Activated CD4-positive, alpha-beta T cell treated with anti-CD3 and anti-CD28 coated beads for 36 hours (primary cell): ENCODE data around the gene AP2B1. TPM values are rescaled to one million over a fixed set of nuclear protein-coding genes. Genes with fewer than 3 reads are reported as not detected.
A peak's percentile ranks its signal among the peaks of the same experiment; 100 is the strongest.

Source experiments
- ATAC-seq: fragments of 200-7000 bp; cut with Tn5 transposase; one replicate; pipeline ENCODE4 v1.10.0; 2021; ENCODE audit warnings: mild to moderate bottlenecking, moderate library complexity
- CTCF ChIA-PET: fragments of 350-600 bp; sonication (Branson Sonifier 250); formaldehyde crosslinking; loops from one replicate; lab custom pipeline; 2021; ENCODE audit warnings: antibody characterized with exemption; lab: Charles Lee
- POLR2A ChIA-PET: fragments of 350-600 bp; sonication (Branson Sonifier 250); formaldehyde crosslinking; loops from one replicate; lab custom pipeline; 2021; ENCODE audit warnings: antibody characterized with exemption, inconsistent platforms; lab: Charles Lee
- DNase-seq: peaks from one replicate; pipeline ENCODE4 v3.0.0-alpha.2; 2020
- H3K27ac Mint-ChIP-seq: one replicate; pipeline ENCODE4 v1.8.0; 2021; ENCODE audit warnings: mixed read lengths
- H3K27me3 Mint-ChIP-seq: one replicate; pipeline ENCODE4 v1.8.0; 2021; ENCODE audit warnings: mixed read lengths
- H3K36me3 Mint-ChIP-seq: one replicate; pipeline ENCODE4 v1.8.0; 2021; ENCODE audit warnings: low read depth, mixed read lengths
- H3K4me1 Mint-ChIP-seq: one replicate; pipeline ENCODE4 v1.8.0; 2021; ENCODE audit warnings: mixed read lengths
- H3K4me3 Mint-ChIP-seq: one replicate; pipeline ENCODE4 v1.8.0; 2021; ENCODE audit warnings: mild to moderate bottlenecking, moderate library complexity, mixed read lengths
- H3K9me3 Mint-ChIP-seq: one replicate; pipeline ENCODE4 v1.8.0; 2021; ENCODE audit warnings: low read depth, mixed read lengths
- intact Hi-C, 2 experiments: fragments of 100-400 bp; cut with DNase I in 1 of 2; cut with micrococcal nuclease in 1 of 2; formaldehyde crosslinking; loops; one replicate each; pipeline versions ENCODE4 v1.14.2 to v1.15.1; 2022 to 2024; cut with DNase I, micrococcal nuclease
- total RNA-seq, 2 experiments: library from RNA; stranded (reverse); gene quantifications; one replicate each; pipeline ENCODE4 v1.2.3, GENCODE V29; 2021

The AP2B1 gene
- total RNA-seq, 2 experiments from 2014 or later = 166 to 184 TPM

DNA sequence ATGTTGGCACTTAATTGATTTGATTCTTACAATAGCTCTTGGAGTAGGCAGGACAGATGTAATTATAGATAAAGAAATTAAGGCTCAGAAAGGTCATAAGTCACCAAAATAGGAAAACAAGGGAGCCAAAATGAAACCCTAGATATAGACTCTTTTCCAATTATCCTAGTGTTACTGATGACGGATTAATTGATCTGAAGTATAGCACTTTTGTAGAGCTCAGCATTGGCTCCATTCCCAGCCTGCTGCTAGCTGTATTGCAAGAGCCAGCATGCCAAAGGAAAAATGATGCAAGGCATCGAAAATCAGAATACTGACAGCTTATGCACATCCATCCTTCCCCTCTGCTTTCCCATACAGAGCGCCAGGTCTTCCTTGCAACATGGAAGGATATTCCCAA lies 122.8 kb downstream of the AP2B1 start:
- peaks cover 30% of the 10 kb centered on the region for H3K36me3 Mint-ChIP-seq
- H3K4me1 Mint-ChIP-seq = peaks cover 49% of the 10 kb centered on the region
- no peak for DNase-seq
- intact Hi-C loops = no loop called here
- POLR2A ChIA-PET = no interaction called here
- H3K9me3 Mint-ChIP-seq = no peaks in the 10 kb centered on the region
- no peak overlapping the region for H3K4me3 Mint-ChIP-seq
- no peak overlapping the region for H3K27ac Mint-ChIP-seq
- CTCF ChIA-PET = interaction anchor here (1.3 to 1.7 kb wide), 3 partner anchors 8 to 97 kb away, joined by 4 to 5 read pairs (median 5); no protein-coding TSS in a partner anchor
- no peak for ATAC-seq
- no peaks in the 10 kb centered on the region for H3K27me3 Mint-ChIP-seq

DNA sequence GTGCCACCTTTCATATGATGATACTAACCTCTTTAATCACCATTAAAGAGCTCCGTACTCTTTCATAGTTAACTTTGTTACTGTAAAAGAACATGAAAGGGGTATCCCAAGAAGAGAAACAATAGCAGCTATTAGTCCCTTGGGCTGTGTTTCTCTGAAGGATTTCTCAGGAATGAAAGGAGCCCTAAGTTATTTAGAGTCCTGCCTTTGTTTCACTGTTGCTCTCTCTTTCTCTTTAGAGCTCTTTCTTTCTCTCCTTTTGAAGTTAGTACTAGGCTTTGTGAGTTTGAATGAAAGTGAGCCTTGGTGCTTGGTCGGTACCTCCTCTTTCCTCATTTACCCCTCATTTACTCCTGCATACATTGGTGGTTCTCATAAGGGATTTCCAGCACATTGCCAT lies 123.8 kb downstream of the AP2B1 start:
- no peaks in the 10 kb centered on the region for H3K9me3 Mint-ChIP-seq
- no peak for DNase-seq
- no peaks in the 10 kb centered on the region for H3K27me3 Mint-ChIP-seq
- H3K36me3 Mint-ChIP-seq = peaks cover 29% of the 10 kb centered on the region
- no peak overlapping the region for H3K4me3 Mint-ChIP-seq
- H3K4me1 Mint-ChIP-seq = peaks cover 43% of the 10 kb centered on the region
- no peak overlapping the region for H3K27ac Mint-ChIP-seq
- ChIA-PET POLR2A (no interaction called here), CTCF (interaction anchor here (0.7 to 1.1 kb wide), 2 partner anchors 53 to 109 kb away, joined by 3 to 4 read pairs; no protein-coding TSS in a partner anchor)
- no peak for ATAC-seq
- intact Hi-C loops = no loop called here

DNA sequence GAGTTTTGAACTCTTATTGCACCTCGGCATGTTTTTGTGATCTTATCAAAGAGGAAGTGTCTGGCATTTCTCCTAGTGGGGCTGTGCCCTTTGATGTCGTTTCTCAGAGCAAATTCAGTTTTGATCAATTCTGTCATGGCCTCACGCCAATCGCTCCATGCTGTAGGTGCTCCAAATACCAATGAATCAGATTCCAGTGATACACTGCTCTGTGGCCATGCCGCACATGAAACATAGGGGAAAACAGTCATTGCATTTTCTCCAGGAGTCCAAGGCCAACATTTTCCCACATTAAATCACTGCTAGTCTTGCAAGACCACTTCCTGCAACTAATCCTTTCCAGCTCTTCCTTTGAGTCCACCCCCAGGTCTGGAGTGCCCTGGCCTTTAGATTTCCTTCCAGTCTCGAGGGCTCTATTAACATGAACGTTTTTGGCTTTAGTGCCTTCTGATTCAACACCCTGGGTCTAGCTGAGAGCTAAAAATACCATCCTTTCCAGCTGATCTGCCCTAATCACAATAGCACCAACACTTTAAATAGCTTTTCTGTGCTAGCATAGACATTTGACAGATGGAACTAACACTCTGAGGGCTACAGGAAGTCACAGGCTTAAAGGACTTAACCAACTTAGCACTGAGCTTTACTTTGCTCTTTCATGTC lies 126.1 kb downstream of the AP2B1 start:
- Mint-ChIP-seq H3K9me3 (no peaks in the 10 kb centered on the region), H3K27ac (no peak overlapping the region), H3K4me3 (no peak overlapping the region), H3K4me1 (peaks cover 28% of the 10 kb centered on the region), H3K27me3 (no peaks in the 10 kb centered on the region), H3K36me3 (peaks cover 30% of the 10 kb centered on the region)
- DNase-seq (no peak), ATAC-seq (no peak)
- ChIA-PET CTCF (interaction anchor here (1.0 to 1.6 kb wide), 6 partner anchors 9 to 90 kb away, joined by 3 to 5 read pairs (median 4); no protein-coding TSS in a partner anchor), POLR2A (no interaction called here)
- intact Hi-C loops = no loop called here

DNA sequence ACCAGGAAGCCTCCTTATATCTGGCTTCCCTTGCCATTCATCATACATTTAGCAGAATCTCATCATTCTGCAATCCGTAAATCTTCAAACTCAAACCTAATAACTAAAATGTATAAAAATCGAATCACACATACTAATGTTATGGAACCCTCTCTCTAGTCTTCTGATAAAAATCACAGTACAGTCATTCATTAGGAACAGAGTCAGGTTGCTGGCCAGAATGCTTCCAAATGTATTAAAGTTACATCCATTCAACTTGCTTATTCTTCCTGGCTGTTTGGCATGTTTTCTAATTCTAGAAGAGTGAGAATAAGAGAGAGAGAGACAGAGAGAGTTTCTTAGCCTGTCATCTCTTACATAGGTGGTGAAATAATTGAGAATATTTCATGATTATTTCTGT lies 127.9 kb downstream of the AP2B1 start:
- H3K36me3 Mint-ChIP-seq = peaks cover 27% of the 10 kb centered on the region
- CTCF ChIA-PET = no interaction called here
- no peaks in the 10 kb centered on the region for H3K27me3 Mint-ChIP-seq
- H3K4me1 Mint-ChIP-seq = peaks cover 14% of the 10 kb centered on the region
- intact Hi-C loops = no loop called here
- no peak overlapping the region for H3K27ac Mint-ChIP-seq
- ATAC-seq (no peak), DNase-seq (no peak)
- POLR2A ChIA-PET = no interaction called here
- no peak overlapping the region for H3K4me3 Mint-ChIP-seq
- no peaks in the 10 kb centered on the region for H3K9me3 Mint-ChIP-seq

DNA sequence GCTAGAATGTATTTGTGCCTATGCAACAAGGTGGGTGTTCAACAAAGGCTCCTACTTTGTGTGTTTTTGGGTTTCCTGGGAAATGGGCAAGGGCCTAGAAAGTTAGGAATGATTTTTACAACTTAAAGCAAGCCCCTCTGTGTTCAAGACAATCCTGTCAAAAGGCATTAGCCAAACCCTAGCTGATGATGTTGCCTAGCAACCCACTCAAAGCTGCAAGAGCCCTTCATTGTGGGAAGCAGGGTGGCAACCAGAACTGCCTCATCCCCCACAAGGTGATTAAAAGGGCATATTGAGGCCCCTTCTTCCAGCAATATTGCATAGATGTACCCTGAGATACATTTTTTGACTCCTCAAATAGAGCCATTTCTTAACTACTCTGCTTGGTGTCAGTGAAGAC lies 128.3 kb downstream of the AP2B1 start:
- Mint-ChIP-seq H3K27ac (no peak overlapping the region), H3K36me3 (peaks cover 27% of the 10 kb centered on the region), H3K9me3 (no peaks in the 10 kb centered on the region), H3K4me1 (peaks cover 10% of the 10 kb centered on the region), H3K27me3 (no peaks in the 10 kb centered on the region), H3K4me3 (no peak overlapping the region)
- intact Hi-C loops = no loop called here
- ATAC-seq (no peak), DNase-seq (no peak)
- CTCF ChIA-PET = no interaction called here
- POLR2A ChIA-PET = interaction anchor here (0.7 kb wide), 1 partner anchor 9 kb away, joined by 3 read pairs; no protein-coding TSS in a partner anchor

DNA sequence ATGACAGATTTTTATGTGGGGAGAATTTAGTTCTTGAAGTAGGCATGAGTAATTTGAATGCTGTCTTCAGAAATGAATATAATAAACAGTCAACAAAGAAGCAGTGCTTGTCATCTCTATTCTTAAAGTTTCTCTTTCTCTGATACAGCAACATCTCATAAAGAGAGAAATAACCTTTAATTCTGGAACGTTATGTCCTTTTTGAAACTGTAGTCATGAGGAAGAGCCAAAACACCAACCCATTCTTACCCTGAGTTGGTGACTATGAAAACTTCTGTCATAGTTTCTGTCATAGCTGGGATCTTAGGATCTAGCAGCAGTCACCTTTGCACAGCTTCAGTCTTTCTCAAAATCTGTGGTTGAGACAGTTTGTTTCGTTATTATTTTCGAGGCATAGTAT lies 129.1 kb downstream of the AP2B1 start:
- H3K27me3 Mint-ChIP-seq = no peaks in the 10 kb centered on the region
- POLR2A ChIA-PET = interaction anchor here (0.7 kb wide), 1 partner anchor 10 kb away, joined by 3 read pairs; no protein-coding TSS in a partner anchor
- CTCF ChIA-PET = no interaction called here
- H3K4me3 Mint-ChIP-seq = no peak overlapping the region
- no peak overlapping the region for H3K27ac Mint-ChIP-seq
- no peak for DNase-seq
- peak; percentile 73 for ATAC-seq
- no peaks in the 10 kb centered on the region for H3K9me3 Mint-ChIP-seq
- peaks cover 8% of the 10 kb centered on the region for H3K4me1 Mint-ChIP-seq
- intact Hi-C loops = no loop called here
- peaks cover 25% of the 10 kb centered on the region for H3K36me3 Mint-ChIP-seq

DNA sequence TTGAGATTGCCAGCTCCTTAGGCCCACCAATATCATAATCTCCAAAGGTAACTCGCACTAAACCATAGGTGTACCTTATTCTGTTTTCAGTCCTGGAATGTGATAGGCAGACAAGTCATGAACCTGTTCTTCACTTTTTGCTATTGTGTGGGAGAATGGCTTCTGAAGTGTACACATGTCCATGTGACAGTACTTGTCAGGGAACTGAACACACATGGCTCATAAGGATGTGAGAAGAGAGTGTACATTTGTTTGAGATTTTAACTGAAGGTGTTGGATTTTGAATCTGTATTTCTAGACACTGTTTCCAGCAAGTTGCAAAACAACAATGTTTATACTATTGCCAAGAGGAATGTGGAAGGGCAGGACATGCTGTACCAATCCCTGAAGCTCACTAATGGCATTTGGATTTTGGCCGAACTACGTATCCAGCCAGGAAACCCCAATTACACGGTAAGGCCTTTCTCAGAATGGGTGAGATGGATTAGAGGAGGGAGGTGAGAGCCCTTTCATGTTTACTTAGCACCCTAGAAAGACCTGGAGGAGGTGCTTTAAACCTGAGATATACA lies 129.9 kb downstream of the AP2B1 start:
- Mint-ChIP-seq H3K4me3 (no peak overlapping the region), H3K36me3 (peaks cover 22% of the 10 kb centered on the region), H3K9me3 (no peaks in the 10 kb centered on the region), H3K27me3 (no peaks in the 10 kb centered on the region), H3K4me1 (peaks cover 2% of the 10 kb centered on the region), H3K27ac (no peak overlapping the region)
- POLR2A ChIA-PET = no interaction called here
- CTCF ChIA-PET = no interaction called here
- intact Hi-C loops = no loop called here
- no peak for ATAC-seq
- DNase-seq = no peak

DNA sequence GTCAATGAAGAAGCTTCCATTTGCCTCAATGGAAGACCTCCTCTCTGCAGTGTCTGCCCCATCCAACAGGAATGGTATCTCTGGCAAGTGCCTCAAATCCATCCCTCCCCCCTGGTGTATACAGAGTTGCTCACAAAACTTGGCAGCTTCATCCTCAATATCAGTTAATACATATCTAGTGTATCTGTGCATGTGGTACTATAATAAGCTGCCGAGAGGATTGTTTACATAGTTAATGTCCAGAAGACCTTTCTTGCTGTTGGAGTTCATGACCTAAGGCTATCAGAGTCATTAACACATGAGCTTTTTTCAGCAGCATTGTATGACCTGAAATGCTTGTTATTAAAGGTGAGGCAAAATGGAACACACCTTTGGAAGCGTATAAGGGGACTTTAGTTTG lies 130.4 kb downstream of the AP2B1 start:
- CTCF ChIA-PET = interaction anchor here (0.6 to 1.5 kb wide), 4 partner anchors 8 to 47 kb away, joined by 3 to 5 read pairs (median 3); no protein-coding TSS in a partner anchor
- Mint-ChIP-seq H3K36me3 (peaks cover 22% of the 10 kb centered on the region), H3K27ac (no peak overlapping the region), H3K9me3 (no peaks in the 10 kb centered on the region), H3K4me3 (no peak overlapping the region), H3K27me3 (no peaks in the 10 kb centered on the region), H3K4me1 (no peaks in the 10 kb centered on the region)
- intact Hi-C loops = no loop called here
- ATAC-seq (no peak), DNase-seq (no peak)
- POLR2A ChIA-PET = no interaction called here

DNA sequence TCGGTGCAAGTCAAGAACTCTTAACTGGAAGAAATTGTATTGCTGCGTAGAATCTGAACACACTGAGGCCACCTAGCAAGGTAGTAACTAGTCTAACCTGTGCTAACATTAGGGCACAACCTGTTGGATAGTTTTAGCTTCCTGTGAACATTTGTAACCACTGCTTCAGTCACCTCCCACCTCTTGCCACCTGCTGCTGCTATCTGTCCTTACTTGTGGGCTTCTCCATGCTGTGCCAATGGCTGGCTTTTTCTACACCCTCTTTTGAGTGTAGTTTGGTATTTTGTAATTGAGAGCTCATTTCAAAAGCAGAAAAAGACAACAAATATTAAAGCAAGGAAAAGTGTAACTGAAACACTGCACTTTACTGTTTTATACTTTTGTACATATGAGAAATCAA lies 136.6 kb downstream of the AP2B1 start:
- peaks cover 38% of the 10 kb centered on the region for H3K36me3 Mint-ChIP-seq
- DNase-seq (no peak), ATAC-seq (no peak)
- ChIA-PET CTCF (interaction anchor here (1.6 kb wide), 1 partner anchor 8 kb away, joined by 6 read pairs; the partner anchor contains the start of gene RASL10B), POLR2A (no interaction called here)
- H3K4me3 Mint-ChIP-seq = no peak overlapping the region
- no peaks in the 10 kb centered on the region for H3K9me3 Mint-ChIP-seq
- intact Hi-C loops = no loop called here
- H3K27me3 Mint-ChIP-seq = no peaks in the 10 kb centered on the region
- no peaks in the 10 kb centered on the region for H3K4me1 Mint-ChIP-seq
- H3K27ac Mint-ChIP-seq = no peak overlapping the region

DNA sequence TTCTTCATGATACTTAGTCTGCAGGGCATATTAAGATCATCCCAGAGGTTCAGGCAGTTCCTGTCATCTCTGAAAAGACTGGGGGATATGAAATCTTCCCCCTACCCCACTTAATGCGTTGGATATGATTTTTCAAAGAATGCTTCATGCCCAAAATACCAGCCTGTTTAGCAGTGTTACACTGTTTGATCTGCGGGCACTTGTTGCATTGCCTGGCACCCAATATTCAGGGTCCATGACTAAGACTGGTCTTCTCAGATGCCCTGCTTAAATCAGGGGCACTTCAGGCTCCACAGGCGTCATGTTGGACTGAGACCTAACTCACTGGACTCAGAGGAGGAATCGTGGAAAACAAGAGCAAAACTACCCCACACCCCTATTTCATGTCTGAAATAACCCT lies 137.9 kb downstream of the AP2B1 start:
- H3K9me3 Mint-ChIP-seq = no peaks in the 10 kb centered on the region
- no peak overlapping the region for H3K4me3 Mint-ChIP-seq
- POLR2A ChIA-PET = no interaction called here
- CTCF ChIA-PET = no interaction called here
- H3K27ac Mint-ChIP-seq = no peak overlapping the region
- DNase-seq (no peak), ATAC-seq (no peak)
- H3K36me3 Mint-ChIP-seq = peaks cover 32% of the 10 kb centered on the region
- intact Hi-C loops = no loop called here
- peaks cover 3% of the 10 kb centered on the region for H3K4me1 Mint-ChIP-seq
- H3K27me3 Mint-ChIP-seq = no peaks in the 10 kb centered on the region

DNA sequence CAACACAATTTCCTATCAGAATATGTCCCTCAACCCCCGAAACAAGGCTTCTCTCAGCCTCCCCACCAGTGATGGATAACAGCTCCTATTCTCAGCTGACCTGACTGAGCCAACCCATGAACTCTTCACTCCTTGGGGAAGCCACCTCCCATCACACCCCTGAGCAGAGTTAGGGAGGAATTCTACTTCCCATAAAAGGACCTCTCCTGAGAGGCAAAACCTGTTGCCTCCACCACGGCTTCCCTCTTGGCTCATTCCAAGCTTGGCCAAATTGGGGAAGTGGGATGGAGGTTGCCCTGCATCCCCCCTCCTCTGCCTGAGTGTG lies 138.6 kb downstream of the AP2B1 start:
- ChIA-PET POLR2A (no interaction called here), CTCF (interaction anchor here (0.9 kb wide), 1 partner anchor 38 kb away, joined by 3 read pairs; no protein-coding TSS in a partner anchor)
- no peaks in the 10 kb centered on the region for H3K27me3 Mint-ChIP-seq

More for the DNA sequence above, 138.6 kb downstream of the AP2B1 start:
- H3K9me3 Mint-ChIP-seq = no peaks in the 10 kb centered on the region
- H3K4me3 Mint-ChIP-seq = no peak overlapping the region
- H3K36me3 Mint-ChIP-seq = peaks cover 28% of the 10 kb centered on the region
- intact Hi-C loops = no loop called here
- no peak for ATAC-seq
- peaks cover 10% of the 10 kb centered on the region for H3K4me1 Mint-ChIP-seq
- DNase-seq = no peak
- H3K27ac Mint-ChIP-seq = no peak overlapping the region
